A549 (cell line): ENCODE data around the gene CERK. TPM values are rescaled to one million over a fixed set of nuclear protein-coding genes. Genes with fewer than 3 reads are reported as not detected.

Source experiments
- ATAC-seq, 2 experiments: fragments of 200-7000 bp in 1 of 2; fragments of >200 bp in 1 of 2; cut with Nextera tagmentation in 1 of 2; cut with Tn5 transposase in 1 of 2; 3 replicates each; pipeline versions ENCODE4 v1.8.0 to v1.9.1; 2018 to 2020; ENCODE audit warnings: mild to moderate bottlenecking in 1 of 2, moderate library complexity in 1 of 2
- CTCF ChIA-PET: fragments of 300-600 bp; sonication (Branson Sonifier 250); formaldehyde crosslinking; extraction: SDS; loops from one replicate; lab custom pipeline; 2021; ENCODE audit warnings: antibody characterized with exemption, inconsistent platforms; lab: Yijun Ruan, JAX
- POLR2A ChIA-PET: fragments of 350-600 bp; formaldehyde crosslinking; extraction: SDS; loops from one replicate; lab custom pipeline; 2021; ENCODE audit warnings: antibody characterized with exemption, inconsistent platforms; lab: Yijun Ruan, JAX
- DNase-seq, 2 experiments: peaks; one replicate each; pipeline versions ENCODE4 v3.0.0 to v3.0.0-alpha.2; 2011 to 2016; ENCODE audit warnings: low read depth in 1 of 2, low spot score in 1 of 2
- FAIRE-seq: peaks from 2 replicates; lab custom pipeline; 2011; peaks lifted over from hg19 to GRCh38; lab: Jason Lieb, UNC
- H3K27ac ChIP-seq, 2 experiments: fragments of >200 bp; sonication (Bioruptor Twin); formaldehyde crosslinking; 3 replicates each; pipeline ENCODE4 v1.5.1; 2016 to 2017
- H3K4me1 ChIP-seq: fragments of >200 bp; sonication (Bioruptor Twin); formaldehyde crosslinking; 3 replicates; pipeline ENCODE4 v1.6.1; 2016
- H3K4me2 ChIP-seq: fragments of >200 bp; sonication (Bioruptor Twin); formaldehyde crosslinking; 3 replicates; pipeline ENCODE4 v1.6.1; 2016
- H3K4me3 ChIP-seq: fragments of >200 bp; sonication (Bioruptor Twin); formaldehyde crosslinking; 3 replicates; pipeline ENCODE4 v1.5.1; 2016
- H3K9me3 ChIP-seq: fragments of >200 bp; sonication (Bioruptor Twin); formaldehyde crosslinking; 3 replicates; pipeline ENCODE4 v1.6.1; 2016
- BCL3 ChIP-seq: fragments of >200 bp; sonication (Bioruptor Twin); formaldehyde crosslinking; IDR thresholded peaks from 3 replicates; pipeline ENCODE4 v1.6.1; 2016
- CBX8 ChIP-seq: fragments of 200-600 bp; sonication (generic); IDR thresholded peaks from 2 replicates; pipeline ENCODE4 v1.6.1; 2016
- CHD2 ChIP-seq: fragments of 150-350 bp; IDR thresholded peaks from 2 replicates; pipeline ENCODE4 v1.6.1; 2014; ENCODE audit warnings: low read length; ENCODE audit not compliant: partially characterized antibody
- CTCF ChIP-seq: fragments of >200 bp; sonication (Bioruptor Twin); formaldehyde crosslinking; IDR thresholded peaks from 3 replicates; pipeline ENCODE4 v1.5.1; 2016
- EHMT2 ChIP-seq: fragments of 200-600 bp; sonication (generic); IDR thresholded peaks from 2 replicates; pipeline ENCODE4 v1.6.1; 2016; ENCODE audit warnings: antibody characterized with exemption, low read depth, mild to moderate bottlenecking, moderate library complexity
- ELK1 ChIP-seq: fragments of 150-350 bp; IDR thresholded peaks from 2 replicates; pipeline ENCODE4 v1.6.1; 2014; ENCODE audit warnings: low read depth, mild to moderate bottlenecking, low read length
- GATA3 ChIP-seq: IDR thresholded peaks from 2 replicates; pipeline ENCODE4 v1.6.1; 2012; ENCODE audit warnings: borderline replicate concordance
- HDAC2 ChIP-seq: fragments of 200-600 bp; sonication (generic); IDR thresholded peaks from 2 replicates; pipeline ENCODE4 v1.6.1; 2016
- HES2 ChIP-seq: fragments of >200 bp; sonication (Bioruptor Twin); formaldehyde crosslinking; IDR thresholded peaks from 2 replicates; pipeline ENCODE4 v1.6.1; 2016
- HEYL ChIP-seq: fragments of 250-450 bp; sonication (Bioruptor Pico); IDR thresholded peaks from 2 replicates; pipeline ENCODE4 v1.8.0; 2021; ENCODE audit warnings: mild to moderate bottlenecking, moderate library complexity
- HOXB13 ChIP-seq: fragments of 250-450 bp; sonication (Bioruptor Pico); IDR thresholded peaks from 2 replicates; pipeline ENCODE4 v1.5.0; 2020; ENCODE audit warnings: low read depth, mild to moderate bottlenecking, moderate library complexity
- HOXB5 ChIP-seq: fragments of 250-450 bp; sonication (Bioruptor Pico); IDR thresholded peaks from 2 replicates; pipeline ENCODE4 v1.5.0; 2020; ENCODE audit warnings: mild to moderate bottlenecking, moderate library complexity
- KDM1A ChIP-seq: fragments of 200-600 bp; sonication (generic); IDR thresholded peaks from 2 replicates; pipeline ENCODE4 v1.6.1; 2016; ENCODE audit warnings: low read depth, mild to moderate bottlenecking
- MAFK ChIP-seq: fragments of 450-650 bp; IDR thresholded peaks from 2 replicates; pipeline ENCODE4 v1.6.1; 2014; ENCODE audit not compliant: partially characterized antibody
- MAX ChIP-seq: IDR thresholded peaks from 2 replicates; pipeline ENCODE4 v1.6.1; 2012
- MAZ ChIP-seq: fragments of 150-350 bp; IDR thresholded peaks from 2 replicates; pipeline ENCODE4 v1.6.1; 2014; ENCODE audit warnings: antibody characterized with exemption, low read depth, low read length, borderline replicate concordance
- MYC ChIP-seq: IDR thresholded peaks from 2 replicates; pipeline ENCODE4 v1.6.1; 2012; ENCODE audit warnings: mild to moderate bottlenecking, inconsistent platforms, low read length, improper control_type of control experiment, borderline replicate concordance
- NPAS2 ChIP-seq: fragments of 250-450 bp; sonication (Bioruptor Pico); IDR thresholded peaks from 2 replicates; pipeline ENCODE4 v1.8.0; 2022; ENCODE audit warnings: mild to moderate bottlenecking, moderate library complexity, borderline replicate concordance
- POLR2A ChIP-seq: IDR thresholded peaks from 2 replicates; pipeline ENCODE4 v1.6.1; 2012; ENCODE audit warnings: mild to moderate bottlenecking, low read length
- RAD21 ChIP-seq, 2 experiments: fragments of >200 bp in 1 of 2; sonication (Bioruptor Twin) in 1 of 2; formaldehyde crosslinking in 1 of 2; IDR thresholded peaks in 1 of 2; conservative IDR thresholded peaks in 1 of 2; 2 replicates in 1 of 2; 3 replicates in 1 of 2; pipeline ENCODE4 v1.6.1; 2012 to 2018; ENCODE audit warnings: inconsistent platforms in 1 of 2
- RARB ChIP-seq: fragments of 250-450 bp; sonication (Bioruptor Pico); IDR thresholded peaks from 2 replicates; pipeline ENCODE4 v1.8.0; 2021; ENCODE audit warnings: mild to moderate bottlenecking, moderate library complexity
- RCOR1 ChIP-seq: fragments of 150-350 bp; IDR thresholded peaks from 2 replicates; pipeline ENCODE4 v1.6.1; 2014; ENCODE audit warnings: antibody characterized with exemption, low read length, low read depth
- RNF2 ChIP-seq: fragments of 200-600 bp; sonication (generic); IDR thresholded peaks from 2 replicates; pipeline ENCODE4 v1.6.1; 2016; ENCODE audit warnings: low read depth, mild to moderate bottlenecking, antibody characterized with exemption, moderate library complexity, borderline replicate concordance
- ZC3H11A ChIP-seq: fragments of 450-650 bp; IDR thresholded peaks from 2 replicates; pipeline ENCODE4 v1.6.1; 2014; ENCODE audit warnings: antibody characterized with exemption, mild to moderate bottlenecking
- WGBS: methylation state at CpG from one replicate; pipeline ENCODE4 v1.1.6; 2017; ENCODE audit errors: missing lambda C conversion rate; 5-methylcytosine and 5-hydroxymethylcytosine counted together
- polyA plus RNA-seq, 4 experiments: library from polyadenylated mRNA; depleted of rRNA in 3 of 4; stranded (reverse); fragments of >200 nt; fragmentation: RNase III in 1 of 4; extraction: RNeasy Plus Mini Kit Qiagen cat#74134 plus additional on column Dnase treatment in 1 of 4; gene quantifications; 2 replicates in 3 of 4; 3 replicates in 1 of 4; pipeline ENCODE4 v1.2.3, GENCODE V29; 2011 to 2017

Gene CERK
- polyA plus RNA-seq, 2 of the 4 experiments (the other 2 are of a cell fraction), result 13.1 to 15.6 TPM

- ATAC-seq (no peak), FAIRE-seq (no peak), DNase-seq (no peak)
- Histone ChIP-seq H3K4me2 (no peak overlapping the region), H3K27ac (no peak overlapping the region), H3K4me3 (no peak overlapping the region), H3K9me3 (no peaks in the 10 kb centered on the region), H3K4me1 (no peaks in the 10 kb centered on the region)
- CTCF ChIA-PET, result no interaction called here
- POLR2A ChIA-PET, result no interaction called here
- WGBS, result 100% methylated on average over 5 of the region's 16 CpGs
- no peak for TF ChIP-seq KDM1A
- no peak for TF ChIP-seq RNF2
- TF ChIP-seq MAFK, result no peak
- TF ChIP-seq EHMT2, result no peak
- TF ChIP-seq MYC, result no peak
- no peak for TF ChIP-seq POLR2A
- no peak for TF ChIP-seq RAD21 (conservative IDR thresholded peaks at IDR 0.05 in 1 of 2, IDR thresholded peaks at IDR 0.05 in 1 of 2)
- no peak for TF ChIP-seq ZC3H11A
- no peak for TF ChIP-seq CHD2
- no peak for TF ChIP-seq MAZ
- TF ChIP-seq CTCF, result no peak
- TF ChIP-seq GATA3, result no peak
- no peak for TF ChIP-seq NPAS2 (CRISPR knock-in tag)
- no peak for TF ChIP-seq HOXB13 (CRISPR knock-in tag)
- no peak for TF ChIP-seq ELK1
- no peak for TF ChIP-seq HOXB5 (CRISPR knock-in tag)
Measured at GRCh38 chr22:46675938-46676337, 62.1 kb downstream of the CERK start.

- no peak for DNase-seq
- WGBS, result 100% methylated on average over 11 of the region's 13 CpGs
- Histone ChIP-seq H3K4me1 (no peaks in the 10 kb centered on the region), H3K27ac (no peak overlapping the region), H3K4me2 (no peak overlapping the region), H3K9me3 (no peaks in the 10 kb centered on the region), H3K4me3 (no peak overlapping the region)
- TF ChIP-seq RARB (CRISPR knock-in tag) (no peak), BCL3 (no peak), CBX8 (no peak), HES2 (no peak), ELK1 (no peak), MAX (no peak), RCOR1 (no peak), HEYL (CRISPR knock-in tag) (no peak), HDAC2 (no peak)
- POLR2A ChIA-PET, result no interaction called here
- CTCF ChIA-PET, result no interaction called here
- ATAC-seq, result no peak
- no peak for FAIRE-seq
Measured at GRCh38 chr22:46675479-46675878, 62.6 kb downstream of the CERK start.
